ENCODE measurements around the gene NOP9. TPM values are rescaled to one million over a fixed set of nuclear protein-coding genes. Genes with fewer than 3 reads are reported as not detected.

The NOP9 gene
- total RNA-seq, 1 experiment from 2014 or later, result 34.0 TPM

DNA sequence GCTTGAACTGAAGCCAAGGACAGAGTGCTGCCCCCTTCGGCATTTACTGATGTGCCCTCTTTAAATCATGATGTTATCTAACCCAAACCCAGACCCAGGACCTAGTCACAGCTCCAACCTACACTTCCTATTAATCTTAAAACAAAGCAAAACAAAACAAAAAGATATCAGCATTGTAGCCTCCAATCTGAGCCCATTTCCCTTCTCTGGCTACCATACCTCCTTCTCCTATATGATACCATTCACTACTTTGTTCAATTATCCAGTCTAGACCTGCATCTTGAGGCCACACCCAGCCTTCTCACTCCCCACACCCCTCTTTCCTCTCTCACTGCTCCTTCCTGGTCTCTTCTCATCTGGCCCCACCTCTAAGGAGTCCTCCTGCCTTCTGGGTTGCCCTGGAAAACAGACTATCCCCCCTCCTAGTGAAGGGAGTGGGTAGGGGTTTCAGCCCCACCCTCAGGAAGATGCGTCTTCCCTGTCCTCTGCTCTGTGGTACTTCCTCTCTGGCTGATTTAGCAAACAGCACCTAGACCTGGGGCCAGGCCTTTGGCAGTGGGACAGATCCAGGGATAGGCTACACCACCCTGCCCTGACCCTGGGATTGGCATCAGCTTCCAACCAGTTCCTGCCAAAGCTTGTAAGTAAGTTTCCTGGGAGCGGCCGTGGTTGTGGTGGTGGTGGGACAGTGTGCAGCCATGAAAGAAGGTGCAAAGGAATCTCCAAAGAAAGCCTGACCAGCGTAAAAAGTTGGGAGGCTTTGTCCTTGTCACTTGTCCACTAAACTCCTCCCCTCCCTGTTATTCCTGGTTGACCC is 14.9 kb downstream of the NOP9 start:
- peaks cover 13% of the 10 kb centered on the region for H3K4me1 ChIP-seq (ENCODE audit: insufficient read depth, low read length, poor library complexity, severe bottlenecking)
- no peak overlapping the region for H3K4me3 ChIP-seq (ENCODE audit: low read depth, low read length, poor library complexity, severe bottlenecking)
- CTCF ChIA-PET, result no interaction called here
- H3K27ac ChIP-seq (ENCODE audit: low read depth, low read length, poor library complexity, severe bottlenecking), result no peak overlapping the region
- intact Hi-C loops (cut with micrococcal nuclease; ENCODE audit: unreplicated experiment), result no loop called here
- H3K36me3 ChIP-seq (ENCODE audit: insufficient read depth, low read length, poor library complexity, severe bottlenecking), result no peaks in the 10 kb centered on the region
- BruUV-seq (replicated peaks), result no TSS peak
- H3K9me3 ChIP-seq (ENCODE audit: low read depth, low read length, poor library complexity, severe bottlenecking), result no peaks in the 10 kb centered on the region
- H3K27me3 ChIP-seq (replicated peaks; ENCODE audit: insufficient read depth, low read depth, low read length, poor library complexity), result no peaks in the 10 kb centered on the region
- POLR2A ChIA-PET (ENCODE audit: low non-redundant PET), result interaction anchor here (0.6 kb wide), 1 partner anchor 140 kb away, joined by 3 read pairs; no protein-coding TSS in a partner anchor
- no peak for DNase-seq (ENCODE audit: low spot score)
- TF ChIP-seq EZH2 (IDR thresholded peaks at IDR 0.05; ENCODE audit: borderline replicate concordance, low read depth, low read length, poor library complexity, severe bottlenecking), result no peak
- TF ChIP-seq, protein P1, sequence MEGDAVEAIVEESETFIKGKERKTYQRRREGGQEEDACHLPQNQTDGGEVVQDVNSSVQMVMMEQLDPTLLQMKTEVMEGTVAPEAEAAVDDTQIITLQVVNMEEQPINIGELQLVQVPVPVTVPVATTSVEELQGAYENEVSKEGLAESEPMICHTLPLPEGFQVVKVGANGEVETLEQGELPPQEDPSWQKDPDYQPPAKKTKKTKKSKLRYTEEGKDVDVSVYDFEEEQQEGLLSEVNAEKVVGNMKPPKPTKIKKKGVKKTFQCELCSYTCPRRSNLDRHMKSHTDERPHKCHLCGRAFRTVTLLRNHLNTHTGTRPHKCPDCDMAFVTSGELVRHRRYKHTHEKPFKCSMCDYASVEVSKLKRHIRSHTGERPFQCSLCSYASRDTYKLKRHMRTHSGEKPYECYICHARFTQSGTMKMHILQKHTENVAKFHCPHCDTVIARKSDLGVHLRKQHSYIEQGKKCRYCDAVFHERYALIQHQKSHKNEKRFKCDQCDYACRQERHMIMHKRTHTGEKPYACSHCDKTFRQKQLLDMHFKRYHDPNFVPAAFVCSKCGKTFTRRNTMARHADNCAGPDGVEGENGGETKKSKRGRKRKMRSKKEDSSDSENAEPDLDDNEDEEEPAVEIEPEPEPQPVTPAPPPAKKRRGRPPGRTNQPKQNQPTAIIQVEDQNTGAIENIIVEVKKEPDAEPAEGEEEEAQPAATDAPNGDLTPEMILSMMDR (conservative IDR thresholded peaks at IDR 0.05; ENCODE audit: low read depth, low read length), result no peak

DNA sequence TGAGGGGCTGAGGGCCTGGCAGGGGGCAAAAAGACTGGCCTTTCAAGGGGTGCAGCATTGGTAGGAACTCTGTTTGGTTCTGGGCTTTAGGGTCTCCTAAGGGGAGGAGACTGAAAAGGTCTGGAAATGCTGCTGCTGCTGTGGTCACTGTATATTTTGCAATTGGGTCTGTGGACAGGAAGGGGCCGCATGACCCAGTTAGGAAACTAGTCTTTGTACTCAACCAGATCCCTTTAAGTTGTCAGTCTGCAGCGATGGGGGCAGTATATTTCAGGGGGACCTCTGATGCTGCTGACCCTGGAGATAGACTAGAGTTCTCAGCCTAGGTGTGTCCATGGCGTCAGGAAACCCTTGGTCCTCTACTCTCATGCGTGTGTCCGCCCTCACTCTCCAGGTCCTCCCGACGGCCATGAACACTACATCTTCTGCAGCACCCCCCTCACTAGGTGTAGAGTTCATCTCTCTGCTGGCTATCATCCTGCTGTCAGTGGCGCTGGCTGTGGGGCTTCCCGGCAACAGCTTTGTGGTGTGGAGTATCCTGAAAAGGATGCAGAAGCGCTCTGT is 15.7 kb downstream of the NOP9 start:
- no TSS peak for BruUV-seq (replicated peaks)
- no peak for TF ChIP-seq EZH2 (IDR thresholded peaks at IDR 0.05; ENCODE audit: borderline replicate concordance, low read depth, low read length, poor library complexity, severe bottlenecking)
- TF ChIP-seq, protein P1 (conservative IDR thresholded peaks at IDR 0.05; ENCODE audit: low read depth, low read length), result no peak
- no peak for DNase-seq (ENCODE audit: low spot score)
- H3K27ac ChIP-seq (ENCODE audit: low read depth, low read length, poor library complexity, severe bottlenecking), result no peak overlapping the region
- H3K27me3 ChIP-seq (replicated peaks; ENCODE audit: insufficient read depth, low read depth, low read length, poor library complexity), result no peaks in the 10 kb centered on the region
- CTCF ChIA-PET, result no interaction called here
- intact Hi-C loops (cut with micrococcal nuclease; ENCODE audit: unreplicated experiment), result no loop called here
- POLR2A ChIA-PET (ENCODE audit: low non-redundant PET), result no interaction called here
- no peak overlapping the region for H3K4me3 ChIP-seq (ENCODE audit: low read depth, low read length, poor library complexity, severe bottlenecking)
- peaks cover 9% of the 10 kb centered on the region for H3K4me1 ChIP-seq (ENCODE audit: insufficient read depth, low read length, poor library complexity, severe bottlenecking)
- no peaks in the 10 kb centered on the region for H3K9me3 ChIP-seq (ENCODE audit: low read depth, low read length, poor library complexity, severe bottlenecking)
- H3K36me3 ChIP-seq (ENCODE audit: insufficient read depth, low read length, poor library complexity, severe bottlenecking), result no peaks in the 10 kb centered on the region

DNA sequence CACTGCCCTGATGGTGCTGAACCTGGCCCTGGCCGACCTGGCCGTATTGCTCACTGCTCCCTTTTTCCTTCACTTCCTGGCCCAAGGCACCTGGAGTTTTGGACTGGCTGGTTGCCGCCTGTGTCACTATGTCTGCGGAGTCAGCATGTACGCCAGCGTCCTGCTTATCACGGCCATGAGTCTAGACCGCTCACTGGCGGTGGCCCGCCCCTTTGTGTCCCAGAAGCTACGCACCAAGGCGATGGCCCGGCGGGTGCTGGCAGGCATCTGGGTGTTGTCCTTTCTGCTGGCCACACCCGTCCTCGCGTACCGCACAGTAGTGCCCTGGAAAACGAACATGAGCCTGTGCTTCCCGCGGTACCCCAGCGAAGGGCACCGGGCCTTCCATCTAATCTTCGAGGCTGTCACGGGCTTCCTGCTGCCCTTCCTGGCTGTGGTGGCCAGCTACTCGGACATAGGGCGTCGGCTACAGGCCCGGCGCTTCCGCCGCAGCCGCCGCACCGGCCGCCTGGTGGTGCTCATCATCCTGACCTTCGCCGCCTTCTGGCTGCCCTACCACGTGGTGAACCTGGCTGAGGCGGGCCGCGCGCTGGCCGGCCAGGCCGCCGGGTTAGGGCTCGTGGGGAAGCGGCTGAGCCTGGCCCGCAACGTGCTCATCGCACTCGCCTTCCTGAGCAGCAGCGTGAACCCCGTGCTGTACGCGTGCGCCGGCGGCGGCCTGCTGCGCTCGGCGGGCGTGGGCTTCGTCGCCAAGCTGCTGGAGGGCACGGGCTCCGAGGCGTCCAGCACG is 16.4 kb downstream of the NOP9 start:
- no peaks in the 10 kb centered on the region for H3K9me3 ChIP-seq (ENCODE audit: low read depth, low read length, poor library complexity, severe bottlenecking)
- ChIA-PET POLR2A (ENCODE audit: low non-redundant PET) (no interaction called here), CTCF (no interaction called here)
- intact Hi-C loops (cut with micrococcal nuclease; ENCODE audit: unreplicated experiment), result no loop called here
- no peaks in the 10 kb centered on the region for H3K36me3 ChIP-seq (ENCODE audit: insufficient read depth, low read length, poor library complexity, severe bottlenecking)
- no peak for TF ChIP-seq EZH2 (IDR thresholded peaks at IDR 0.05; ENCODE audit: borderline replicate concordance, low read depth, low read length, poor library complexity, severe bottlenecking)
- TF ChIP-seq, protein P1 (conservative IDR thresholded peaks at IDR 0.05; ENCODE audit: low read depth, low read length), result no peak
- H3K4me3 ChIP-seq (ENCODE audit: low read depth, low read length, poor library complexity, severe bottlenecking), result no peak overlapping the region
- peaks cover 3% of the 10 kb centered on the region for H3K4me1 ChIP-seq (ENCODE audit: insufficient read depth, low read length, poor library complexity, severe bottlenecking)
- BruUV-seq (replicated peaks), result no TSS peak
- no peak for DNase-seq (ENCODE audit: low spot score)
- H3K27me3 ChIP-seq (replicated peaks; ENCODE audit: insufficient read depth, low read depth, low read length, poor library complexity), result no peaks in the 10 kb centered on the region
- H3K27ac ChIP-seq (ENCODE audit: low read depth, low read length, poor library complexity, severe bottlenecking), result no peak overlapping the region
